OCI-M1 (cell line): ENCODE measurements around the gene COPG2.
A peak's percentile ranks its signal among the peaks of the same experiment; 100 is the strongest.
"Not testable (repeated sequence)": the region's sequence is repeated elsewhere in the genome, so short reads cannot be mapped to it uniquely, and the experiment has no call there.

Source experiments
- DNase-seq: peaks from one replicate; lab custom pipeline; 2025; lab: John Stamatoyannopoulos, UW

COPG2 gene

GRCh38 chr7:130566168-130566897, 102.2 kb downstream of the COPG2 start:
- DNase-seq, result no peak

GRCh38 chr7:130560972-130561371, 107.6 kb downstream of the COPG2 start:
- DNase-seq, result peak; percentile 73

- DNase-seq, result no peak
Measured at GRCh38 chr7:130559184-130559583, 109.4 kb downstream of the COPG2 start.

GRCh38 chr7:130554481-130554880, 114.1 kb downstream of the COPG2 start:
- DNase-seq, result no peak

GRCh38 chr7:130553398-130554029, 115.0 kb downstream of the COPG2 start:
- DNase-seq, result no peak

- DNase-seq, result no peak
Measured at GRCh38 chr7:130544356-130544755, 124.2 kb downstream of the COPG2 start.

- DNase-seq, result no peak
Measured at GRCh38 chr7:130543487-130544010, 125.0 kb downstream of the COPG2 start.

GRCh38 chr7:130542297-130542696, 126.3 kb downstream of the COPG2 start:
- not testable (repeated sequence) for DNase-seq

GRCh38 chr7:130541287-130541686, 127.3 kb downstream of the COPG2 start:
- DNase-seq, result not testable (repeated sequence)

GRCh38 chr7:130537894-130538293, 130.7 kb downstream of the COPG2 start:
- DNase-seq, result not testable (repeated sequence)

- DNase-seq, result no peak
Measured at GRCh38 chr7:130529417-130529816, 139.1 kb downstream of the COPG2 start.

- not testable (repeated sequence) for DNase-seq
Measured at GRCh38 chr7:130527752-130528355, 140.7 kb downstream of the COPG2 start.

- no peak for DNase-seq
Measured at GRCh38 chr7:130524628-130525027, 143.9 kb downstream of the COPG2 start.

GRCh38 chr7:130523519-130524125, 144.9 kb downstream of the COPG2 start:
- DNase-seq, result not testable (repeated sequence)

- DNase-seq, result no peak
Measured at GRCh38 chr7:130521258-130521951, 147.1 kb downstream of the COPG2 start.

GRCh38 chr7:130515315-130516040, 153.1 kb downstream of the COPG2 start:
- DNase-seq, result no peak

GRCh38 chr7:130513447-130513846, 155.1 kb downstream of the COPG2 start:
- DNase-seq, result no peak

GRCh38 chr7:130512038-130512437, 156.5 kb downstream of the COPG2 start:
- DNase-seq, result not testable (repeated sequence)

- DNase-seq, result no peak
Measured at GRCh38 chr7:130506358-130506757, 162.2 kb downstream of the COPG2 start.

GRCh38 chr7:130505753-130506152, 162.8 kb downstream of the COPG2 start:
- DNase-seq, result no peak

- DNase-seq, result no peak
Measured at GRCh38 chr7:130500910-130501309, 167.6 kb downstream of the COPG2 start.
